Measurements from ENCODE around the gene NUTM1.
"Not testable (repeated sequence)": the region's sequence is repeated elsewhere in the genome, so short reads cannot be mapped to it uniquely, and the experiment has no call there.

GRCh38 chr15:34403160-34403598, 60.1 kb downstream of the NUTM1 start:
- not testable (repeated sequence) for TF ChIP-seq POLR2A (IDR thresholded peaks at IDR 0.05)
- TF ChIP-seq, protein P1, sequence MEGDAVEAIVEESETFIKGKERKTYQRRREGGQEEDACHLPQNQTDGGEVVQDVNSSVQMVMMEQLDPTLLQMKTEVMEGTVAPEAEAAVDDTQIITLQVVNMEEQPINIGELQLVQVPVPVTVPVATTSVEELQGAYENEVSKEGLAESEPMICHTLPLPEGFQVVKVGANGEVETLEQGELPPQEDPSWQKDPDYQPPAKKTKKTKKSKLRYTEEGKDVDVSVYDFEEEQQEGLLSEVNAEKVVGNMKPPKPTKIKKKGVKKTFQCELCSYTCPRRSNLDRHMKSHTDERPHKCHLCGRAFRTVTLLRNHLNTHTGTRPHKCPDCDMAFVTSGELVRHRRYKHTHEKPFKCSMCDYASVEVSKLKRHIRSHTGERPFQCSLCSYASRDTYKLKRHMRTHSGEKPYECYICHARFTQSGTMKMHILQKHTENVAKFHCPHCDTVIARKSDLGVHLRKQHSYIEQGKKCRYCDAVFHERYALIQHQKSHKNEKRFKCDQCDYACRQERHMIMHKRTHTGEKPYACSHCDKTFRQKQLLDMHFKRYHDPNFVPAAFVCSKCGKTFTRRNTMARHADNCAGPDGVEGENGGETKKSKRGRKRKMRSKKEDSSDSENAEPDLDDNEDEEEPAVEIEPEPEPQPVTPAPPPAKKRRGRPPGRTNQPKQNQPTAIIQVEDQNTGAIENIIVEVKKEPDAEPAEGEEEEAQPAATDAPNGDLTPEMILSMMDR (IDR thresholded peaks at IDR 0.05) = not testable (repeated sequence)

Measured in testis (tissue), 2 donors.